GM12878 (cell line): Measurements from ENCODE around the gene PEX16. TPM values are rescaled to one million over a fixed set of nuclear protein-coding genes. Genes with fewer than 3 reads are reported as not detected.
"Not testable (repeated sequence)": the region's sequence is repeated elsewhere in the genome, so short reads cannot be mapped to it uniquely, and the experiment has no call there.

Source experiments
- ATAC-seq: fragments of 200-7000 bp; cut with Tn5 transposase; 3 replicates; pipeline ENCODE4 v1.9.1; 2020; ENCODE audit warnings: mild to moderate bottlenecking, moderate library complexity
- BruUV-seq: library from RNA; stranded (reverse); fragments of 400-500 nt; replicated peaks from 2 replicates; lab custom pipeline; 2021; lab: Mats Ljungman, UMichigan
- CTCF ChIA-PET: fragments of 300-600 bp; sonication (Branson Sonifier 250); formaldehyde crosslinking; extraction: SDS; loops from one replicate; lab custom pipeline; 2021; ENCODE audit warnings: inconsistent platforms; lab: Yijun Ruan, JAX
- POLR2A ChIA-PET: fragments of 350-600 bp; formaldehyde crosslinking; extraction: SDS; loops from one replicate; lab custom pipeline; 2021; ENCODE audit warnings: inconsistent platforms; lab: Charles Lee
- RAD21 ChIA-PET: fragments of 300-600 bp; sonication (Branson Sonifier 250); formaldehyde crosslinking; loops from one replicate; lab custom pipeline; 2023; ENCODE audit warnings: antibody characterized with exemption; ENCODE audit not compliant: unreplicated experiment; lab: Charles Lee
- SMC1A ChIA-PET: fragments of 300-600 bp; sonication (Branson Sonifier 250); formaldehyde crosslinking; loops from one replicate; lab custom pipeline; 2023; ENCODE audit not compliant: unreplicated experiment, uncharacterized antibody; lab: Charles Lee
- DNase-seq: peaks from one replicate; pipeline ENCODE4 v3.0.0-alpha.2; 2011; ENCODE audit warnings: low read depth, low spot score
- FAIRE-seq: peaks from 3 replicates; lab custom pipeline; 2011; peaks lifted over from hg19 to GRCh38; lab: Jason Lieb, UNC
- H2AFZ ChIP-seq: 2 replicates; pipeline ENCODE4 v1.6.0; 2011; ENCODE audit warnings: low read depth, low read length, control low read depth; ENCODE audit not compliant: control insufficient read depth
- H3K27ac ChIP-seq: 2 replicates; pipeline ENCODE4 v1.5.1; 2011; ENCODE audit warnings: control low read depth; ENCODE audit not compliant: control insufficient read depth, insufficient read depth
- H3K27me3 ChIP-seq, 2 experiments: replicated peaks in 1 of 2; 2 replicates each; pipeline versions ENCODE4 v1.6.0 to v1.6.1; 2011; ENCODE audit warnings: low read length in 1 of 2; ENCODE audit not compliant: control insufficient read depth in 2 of 2, insufficient read depth in 2 of 2
- H3K36me3 ChIP-seq, 2 experiments: 2 replicates each; pipeline ENCODE4 v1.5.1; 2011; ENCODE audit warnings: low read length in 1 of 2; ENCODE audit not compliant: control insufficient read depth in 2 of 2, insufficient read depth in 2 of 2
- H3K4me1 ChIP-seq: 2 replicates; pipeline ENCODE4 v1.6.1; 2011; ENCODE audit warnings: mild to moderate bottlenecking, low read length, moderate library complexity, mixed read lengths; ENCODE audit not compliant: control insufficient read depth, insufficient read depth
- H3K4me2 ChIP-seq: 2 replicates; pipeline ENCODE4 v1.6.0; 2011; ENCODE audit warnings: control low read depth; ENCODE audit not compliant: control insufficient read depth, insufficient read depth
- H3K4me3 ChIP-seq: fragments of 200-600 bp; sonication (generic); 2 replicates; pipeline ENCODE4 v1.5.1; 2016
- H3K79me2 ChIP-seq: 2 replicates; pipeline ENCODE4 v1.6.0; 2011; ENCODE audit warnings: low read length; ENCODE audit not compliant: control insufficient read depth, insufficient read depth
- H3K9ac ChIP-seq: 2 replicates; pipeline ENCODE4 v1.8.0; 2011; ENCODE audit warnings: low read length, control low read depth, mixed read lengths; ENCODE audit not compliant: control insufficient read depth, insufficient read depth
- H3K9me3 ChIP-seq: replicated peaks from 3 replicates; pipeline ENCODE4 v1.5.1; 2011; ENCODE audit warnings: mild to moderate bottlenecking, low read length; ENCODE audit not compliant: control insufficient read depth, insufficient read depth
- H4K20me1 ChIP-seq: 2 replicates; pipeline ENCODE4 v1.6.0; 2011; ENCODE audit not compliant: control insufficient read depth, insufficient read depth
- HCFC1 ChIP-seq: fragments of 150-350 bp; IDR thresholded peaks from 2 replicates; pipeline ENCODE4 v1.6.1; 2014; ENCODE audit warnings: low read length
- HSF1 ChIP-seq: fragments of 150-350 bp; IDR thresholded peaks from 2 replicates; pipeline ENCODE4 v1.6.1; 2014; ENCODE audit warnings: mild to moderate bottlenecking, low read depth, low read length
- JUNB ChIP-seq: IDR thresholded peaks from 2 replicates; pipeline ENCODE4 v1.6.1; 2016; ENCODE audit warnings: antibody characterized with exemption, mild to moderate bottlenecking
- RBBP5 ChIP-seq: fragments of 200-600 bp; sonication (generic); conservative IDR thresholded peaks from 2 replicates; pipeline ENCODE4 v1.6.1; 2016
- SIX5 ChIP-seq: IDR thresholded peaks from 2 replicates; pipeline ENCODE4 v1.6.1; 2011; ENCODE audit warnings: mild to moderate bottlenecking, low read depth, low read length, moderate library complexity; ENCODE audit not compliant: severe bottlenecking
- WGBS: methylation state at CpG from one replicate; pipeline ENCODE4 v1.1.6; 2016; ENCODE audit warnings: low lambda C conversion rate; ENCODE audit not compliant: insufficient replicate concordance, insufficient coverage; ENCODE audit errors: missing lambda C conversion rate; 5-methylcytosine and 5-hydroxymethylcytosine counted together
- in situ Hi-C: fragments of 300-500 bp; cut with MboI; formaldehyde crosslinking; loops from 9 replicates; pipeline ENCODE4 v1.14.3; 2018; ENCODE audit warnings: mixed read lengths
- intact Hi-C: fragments of 100-400 bp; cut with micrococcal nuclease; formaldehyde crosslinking; loops from one replicate; pipeline ENCODE4 v1.14.2; 2022; ENCODE audit not compliant: unreplicated experiment
- polyA plus RNA-seq, 11 experiments: library from polyadenylated mRNA; depleted of rRNA in 4 of 11; unstranded in 6 of 11; stranded (reverse) in 5 of 11; fragments of >200 nt; fragmentation: Nextera tagmentation in 4 of 11; fragmentation: Illumina TruSeq in 1 of 11; extraction: Ambion mirVana in 4 of 11; extraction: Trizol in 1 of 11; gene quantifications; 1 replicate in 1 of 11; 2 replicates in 10 of 11; pipeline versions ENCODE4 v1.2.1 to v1.2.3, GENCODE V29; 2011 to 2016; ENCODE audit warnings: inconsistent platforms in 2 of 11, missing spikeins in 2 of 11, low read depth in 1 of 11
- total RNA-seq, 4 experiments: library from RNA; depleted of rRNA in 3 of 4; stranded (reverse); fragments of >200 nt in 3 of 4; fragmentation: Illumina TruSeq in 1 of 4; extraction: Trizol in 1 of 4; gene quantifications; 2 replicates each; pipeline versions ENCODE4 v1.2.1 to v1.2.3, GENCODE V29; 2013 to 2021
- TF ChIP-seq, protein P1 (sequence below): fragments of 150-350 bp; IDR thresholded peaks from 2 replicates; pipeline ENCODE4 v1.6.1; 2016; ENCODE audit warnings: low read depth, low read length

The PEX16 gene
- total and polyA plus RNA-seq, 10 of the 15 experiments (the other 5 are each of a cell fraction or from before 2014, with no cell fraction given) = 1.4 to 53.5 (median 27.6) TPM

GRCh38 chr11:45906096-45906682, 11.5 kb downstream of the PEX16 start:
- ChIA-PET CTCF (no interaction called here), POLR2A (interaction anchor here (0.5 kb wide), 1 partner anchor 29 kb away, joined by 5 read pairs; no protein-coding TSS in a partner anchor), SMC1A (no interaction called here), RAD21 (no interaction called here)
- Histone ChIP-seq H3K79me2 (no peaks in the 10 kb centered on the region), H3K27ac (no peak overlapping the region), H3K9ac (no peak overlapping the region), H3K9me3 (no peaks in the 10 kb centered on the region), H2AFZ (no peak overlapping the region), H3K4me3 (no peak overlapping the region), H4K20me1 (no peaks in the 10 kb centered on the region), H3K4me2 (no peak overlapping the region), H3K4me1 (no peaks in the 10 kb centered on the region), H3K36me3 (peaks cover 0 to 5% of the 10 kb centered on the region in 2 experiments; a peak in 2 of 4 replicates), H3K27me3 (no peaks in the 10 kb centered on the region; a peak in 1 of 4 replicates)
- DNase-seq (no peak), FAIRE-seq (no peak), ATAC-seq (peak; percentile 49)
- in situ Hi-C loops (no loop called here), intact Hi-C loops (no loop called here)
- TF ChIP-seq HCFC1 (no peak), JUNB (no peak), HSF1 (no peak), SIX5 (no peak), RBBP5 (no peak)
- TF ChIP-seq, protein P1, sequence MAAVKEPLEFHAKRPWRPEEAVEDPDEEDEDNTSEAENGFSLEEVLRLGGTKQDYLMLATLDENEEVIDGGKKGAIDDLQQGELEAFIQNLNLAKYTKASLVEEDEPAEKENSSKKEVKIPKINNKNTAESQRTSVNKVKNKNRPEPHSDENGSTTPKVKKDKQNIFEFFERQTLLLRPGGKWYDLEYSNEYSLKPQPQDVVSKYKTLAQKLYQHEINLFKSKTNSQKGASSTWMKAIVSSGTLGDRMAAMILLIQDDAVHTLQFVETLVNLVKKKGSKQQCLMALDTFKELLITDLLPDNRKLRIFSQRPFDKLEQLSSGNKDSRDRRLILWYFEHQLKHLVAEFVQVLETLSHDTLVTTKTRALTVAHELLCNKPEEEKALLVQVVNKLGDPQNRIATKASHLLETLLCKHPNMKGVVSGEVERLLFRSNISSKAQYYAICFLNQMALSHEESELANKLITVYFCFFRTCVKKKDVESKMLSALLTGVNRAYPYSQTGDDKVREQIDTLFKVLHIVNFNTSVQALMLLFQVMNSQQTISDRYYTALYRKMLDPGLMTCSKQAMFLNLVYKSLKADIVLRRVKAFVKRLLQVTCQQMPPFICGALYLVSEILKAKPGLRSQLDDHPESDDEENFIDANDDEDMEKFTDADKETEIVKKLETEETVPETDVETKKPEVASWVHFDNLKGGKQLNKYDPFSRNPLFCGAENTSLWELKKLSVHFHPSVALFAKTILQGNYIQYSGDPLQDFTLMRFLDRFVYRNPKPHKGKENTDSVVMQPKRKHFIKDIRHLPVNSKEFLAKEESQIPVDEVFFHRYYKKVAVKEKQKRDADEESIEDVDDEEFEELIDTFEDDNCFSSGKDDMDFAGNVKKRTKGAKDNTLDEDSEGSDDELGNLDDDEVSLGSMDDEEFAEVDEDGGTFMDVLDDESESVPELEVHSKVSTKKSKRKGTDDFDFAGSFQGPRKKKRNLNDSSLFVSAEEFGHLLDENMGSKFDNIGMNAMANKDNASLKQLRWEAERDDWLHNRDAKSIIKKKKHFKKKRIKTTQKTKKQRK = no peak
- 54% methylated on average over 17 of the region's 19 CpGs for WGBS
- no TSS peak for BruUV-seq

DNA sequence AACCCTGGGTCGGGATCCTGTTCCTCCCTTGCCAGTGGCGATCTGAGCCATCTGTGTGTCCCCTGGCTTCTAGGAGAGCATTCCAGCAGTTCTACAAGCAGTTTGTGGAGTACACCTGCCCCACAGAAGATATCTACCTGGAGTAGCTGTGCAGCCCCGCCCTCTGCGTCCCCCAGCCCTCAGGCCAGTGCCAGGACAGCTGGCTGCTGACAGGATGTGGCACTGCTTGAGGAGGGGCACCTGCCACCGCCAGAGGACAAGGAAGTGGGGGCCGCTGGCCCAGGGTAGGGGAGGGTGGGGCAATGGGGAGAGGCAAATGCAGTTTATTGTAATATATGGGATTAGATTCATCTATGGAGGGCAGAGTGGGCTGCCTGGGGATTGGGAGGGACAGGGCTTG, 12.1 kb downstream of the PEX16 start:
- CTCF ChIA-PET, H3K9me3 ChIP-seq, DNase-seq, BruUV-seq, H3K4me2 ChIP-seq, in situ Hi-C loops, H3K79me2 ChIP-seq, H3K4me1 ChIP-seq, H3K4me3 ChIP-seq, H3K27ac ChIP-seq, H3K36me3 ChIP-seq, H4K20me1 ChIP-seq, H3K27me3 ChIP-seq, FAIRE-seq, intact Hi-C loops, H2AFZ ChIP-seq, RAD21 ChIA-PET, SMC1A ChIA-PET, H3K9ac ChIP-seq: not testable (repeated sequence)
- WGBS = 27% methylated on average over 6 of the region's 6 CpGs
- peak; percentile 3; the same call in 1 of the 3 replicates for ATAC-seq
- POLR2A ChIA-PET = interaction anchor here (0.6 kb wide), 1 partner anchor 57 kb away, joined by 3 read pairs; no protein-coding TSS in a partner anchor
